ENCODE data around the gene MT1H.
"Not testable (repeated sequence)": the region's sequence is repeated elsewhere in the genome, so short reads cannot be mapped to it uniquely, and the experiment has no call there.

MT1H gene

DNA sequence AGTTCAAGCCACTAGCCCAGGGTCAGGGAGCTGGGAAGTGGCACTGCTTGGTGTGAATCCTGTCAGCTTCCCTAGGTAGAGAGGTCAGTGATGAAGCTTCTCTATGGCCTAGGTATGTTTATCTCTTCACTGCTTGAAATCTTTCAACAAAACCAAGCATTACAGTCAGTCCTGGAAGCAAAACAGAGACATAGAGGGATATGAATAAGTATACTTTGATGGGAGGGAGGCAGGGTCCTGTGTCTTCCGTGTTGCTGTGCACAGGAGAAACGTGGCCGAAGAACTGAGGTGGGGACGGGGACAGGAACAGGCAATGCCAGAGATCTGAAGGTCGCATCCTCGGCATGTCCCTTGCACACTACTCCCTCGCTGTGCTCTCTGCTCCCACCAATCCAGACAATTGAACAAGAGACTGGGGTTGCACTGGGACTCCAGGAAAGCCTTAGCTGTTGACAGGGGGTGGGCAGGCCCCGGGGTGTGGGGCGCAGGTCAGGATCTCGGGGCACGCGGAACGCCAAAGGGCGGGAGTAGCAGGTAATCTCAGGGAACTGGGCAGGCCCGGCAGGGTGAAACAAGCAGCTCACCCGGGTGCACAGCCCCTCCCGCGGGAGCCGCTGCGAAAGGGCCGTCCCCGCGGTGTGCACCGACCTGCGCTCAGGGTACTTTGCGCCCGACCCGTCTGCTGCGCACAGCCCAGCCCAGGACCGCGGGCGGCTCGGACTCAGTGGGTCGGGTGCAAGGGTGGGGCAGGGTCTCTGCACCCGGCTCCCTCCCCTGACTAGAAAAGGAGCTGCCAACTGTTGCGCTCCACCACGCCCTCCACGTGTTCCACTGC lies at the start of gene MT1H:
TSS of gene MT1H (plus strand) at position 810 of the 835 bp plus-strand sequence. CDS start 71 bp downstream, outside the sequence.
- Histone ChIP-seq H2AFZ (ENCODE audit: low read depth) (no peak within 1 kb of the TSS), H3K27me3 (ENCODE audit: insufficient read depth, low read depth) (peaks cover 13% of the 10 kb centered on the region; the same call in 1 of the 2 replicates), H3K4me1 (ENCODE audit: low read depth, poor library complexity, severe bottlenecking) (no peaks in the 10 kb centered on the region), H3K79me2 (ENCODE audit: insufficient read depth, low read depth) (no peaks in the 10 kb centered on the region), H4K20me1 (ENCODE audit: insufficient read depth) (no peaks in the 10 kb centered on the region), H3K27ac (no peak within 1 kb of the TSS), H3K4me2 (no peak within 1 kb of the TSS), H3K9ac (no peak within 1 kb of the TSS), H3K4me3 (IDR thresholded peaks at IDR 0.05; ENCODE audit: insufficient read depth, low read depth, low read length) (no peak within 1 kb of the TSS), H3K36me3 (ENCODE audit: insufficient read depth) (no peaks in the 10 kb centered on the region)
- TF ChIP-seq, protein P1, sequence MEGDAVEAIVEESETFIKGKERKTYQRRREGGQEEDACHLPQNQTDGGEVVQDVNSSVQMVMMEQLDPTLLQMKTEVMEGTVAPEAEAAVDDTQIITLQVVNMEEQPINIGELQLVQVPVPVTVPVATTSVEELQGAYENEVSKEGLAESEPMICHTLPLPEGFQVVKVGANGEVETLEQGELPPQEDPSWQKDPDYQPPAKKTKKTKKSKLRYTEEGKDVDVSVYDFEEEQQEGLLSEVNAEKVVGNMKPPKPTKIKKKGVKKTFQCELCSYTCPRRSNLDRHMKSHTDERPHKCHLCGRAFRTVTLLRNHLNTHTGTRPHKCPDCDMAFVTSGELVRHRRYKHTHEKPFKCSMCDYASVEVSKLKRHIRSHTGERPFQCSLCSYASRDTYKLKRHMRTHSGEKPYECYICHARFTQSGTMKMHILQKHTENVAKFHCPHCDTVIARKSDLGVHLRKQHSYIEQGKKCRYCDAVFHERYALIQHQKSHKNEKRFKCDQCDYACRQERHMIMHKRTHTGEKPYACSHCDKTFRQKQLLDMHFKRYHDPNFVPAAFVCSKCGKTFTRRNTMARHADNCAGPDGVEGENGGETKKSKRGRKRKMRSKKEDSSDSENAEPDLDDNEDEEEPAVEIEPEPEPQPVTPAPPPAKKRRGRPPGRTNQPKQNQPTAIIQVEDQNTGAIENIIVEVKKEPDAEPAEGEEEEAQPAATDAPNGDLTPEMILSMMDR (conservative IDR thresholded peaks at IDR 0.05; ENCODE audit: low read depth, low read length) = no peak

DNA sequence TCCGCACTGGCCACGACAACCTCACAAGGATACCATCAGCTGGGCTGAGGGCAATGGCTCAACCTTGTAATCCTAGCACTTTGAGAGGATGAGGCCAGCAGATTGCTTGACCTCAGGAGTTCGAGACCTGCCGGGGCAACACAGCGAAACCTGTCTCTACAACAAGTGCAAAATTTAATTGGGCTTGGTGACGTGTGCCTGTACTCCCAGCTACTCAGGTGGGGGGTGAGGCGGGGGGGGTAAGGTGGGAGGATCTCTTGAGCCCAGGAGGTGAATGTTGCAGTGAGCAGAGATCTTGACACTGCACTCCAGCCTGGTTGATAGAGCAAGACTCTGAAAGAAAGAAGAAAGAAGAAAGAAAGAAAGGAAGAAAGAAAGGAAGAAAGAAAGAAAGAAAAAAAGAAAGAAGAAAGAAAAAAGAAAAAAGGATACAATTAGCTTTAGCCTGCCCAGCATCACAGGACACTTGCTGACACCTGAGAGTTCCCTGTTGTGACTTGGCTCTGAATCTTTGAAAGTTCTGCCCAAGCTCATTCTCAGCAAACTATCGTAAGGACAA lies 49.2 kb upstream of the MT1H start:
- no peaks in the 10 kb centered on the region for H3K4me1 ChIP-seq (ENCODE audit: low read depth, poor library complexity, severe bottlenecking)
- no peak overlapping the region for H3K9ac ChIP-seq
- no peaks in the 10 kb centered on the region for H3K79me2 ChIP-seq (ENCODE audit: insufficient read depth, low read depth)
- TF ChIP-seq, protein P1 (conservative IDR thresholded peaks at IDR 0.05; ENCODE audit: low read depth, low read length) = no peak
- H3K4me2 ChIP-seq = no peak overlapping the region
- H3K27me3 ChIP-seq (ENCODE audit: insufficient read depth, low read depth) = no peaks in the 10 kb centered on the region
- H2AFZ ChIP-seq (ENCODE audit: low read depth) = no peak overlapping the region
- H3K36me3 ChIP-seq (ENCODE audit: insufficient read depth) = no peaks in the 10 kb centered on the region
- no peak overlapping the region for H3K4me3 ChIP-seq (IDR thresholded peaks at IDR 0.05; ENCODE audit: insufficient read depth, low read depth, low read length)
- no peak overlapping the region for H3K27ac ChIP-seq
- H4K20me1 ChIP-seq (ENCODE audit: insufficient read depth) = no peaks in the 10 kb centered on the region

DNA sequence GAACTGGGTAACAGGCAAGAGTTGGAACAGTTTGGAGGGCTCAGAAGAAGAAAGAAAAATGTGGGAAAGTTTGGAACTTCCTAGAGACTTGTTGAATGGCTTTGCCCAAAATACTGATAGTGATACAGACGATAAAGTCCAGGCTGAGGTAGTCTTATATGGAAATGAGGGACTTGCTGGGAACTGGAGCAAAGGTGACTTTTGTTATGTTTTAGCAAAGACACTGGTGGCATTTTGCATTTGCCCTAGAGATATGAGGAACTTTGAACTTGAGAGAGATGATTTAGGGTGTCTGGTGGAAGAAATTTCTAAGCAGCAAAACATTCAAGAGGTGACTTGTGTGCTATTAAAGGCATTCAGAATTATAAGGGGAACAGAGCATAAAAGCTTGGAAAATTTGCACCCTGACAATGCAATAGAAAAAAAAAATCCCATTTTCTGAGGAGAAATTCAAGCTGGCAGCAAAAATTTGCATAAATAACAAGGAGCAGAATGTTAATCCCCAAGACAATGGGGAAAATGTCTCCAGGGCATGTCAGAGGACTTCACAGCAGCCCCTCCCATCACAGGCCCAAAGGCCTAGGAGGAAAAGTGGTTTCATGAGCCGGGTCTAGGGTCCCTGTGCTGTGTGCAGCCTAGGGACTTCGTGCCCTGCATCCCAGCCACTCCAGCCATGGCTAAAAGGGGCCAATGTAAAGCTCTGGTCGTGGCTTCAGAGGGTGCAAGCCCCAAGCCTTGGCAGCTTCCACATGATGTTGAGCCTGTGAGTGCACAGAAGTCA lies 47.8 kb upstream of the MT1H start:
- H3K4me3 ChIP-seq (IDR thresholded peaks at IDR 0.05; ENCODE audit: insufficient read depth, low read depth, low read length); H3K4me2 ChIP-seq; H3K9ac ChIP-seq; H4K20me1 ChIP-seq (ENCODE audit: insufficient read depth); H3K36me3 ChIP-seq (ENCODE audit: insufficient read depth); H3K27ac ChIP-seq; H3K79me2 ChIP-seq (ENCODE audit: insufficient read depth, low read depth); H2AFZ ChIP-seq (ENCODE audit: low read depth); H3K4me1 ChIP-seq (ENCODE audit: low read depth, poor library complexity, severe bottlenecking); H3K27me3 ChIP-seq (ENCODE audit: insufficient read depth, low read depth): not testable (repeated sequence)

DNA sequence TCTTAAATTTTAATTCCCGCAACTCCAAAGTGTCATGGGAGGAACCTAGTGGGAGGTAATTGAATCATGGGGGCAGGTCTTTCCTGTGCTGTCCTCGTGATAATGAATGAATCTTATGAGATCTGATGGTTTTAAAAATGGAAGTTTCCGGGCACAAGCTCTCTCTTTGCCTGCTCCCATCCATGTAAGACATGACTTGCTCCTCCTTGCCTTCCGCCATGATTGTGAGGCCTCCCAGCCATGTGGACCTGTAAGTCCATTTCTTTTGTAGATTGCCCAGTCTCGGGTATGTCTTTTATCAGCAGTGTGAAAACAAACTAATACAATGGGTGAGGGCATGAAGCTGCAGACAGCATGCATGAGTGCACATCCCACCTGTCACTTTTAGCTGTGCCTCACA lies 46.4 kb upstream of the MT1H start:
- H3K4me2 ChIP-seq; H3K79me2 ChIP-seq (ENCODE audit: insufficient read depth, low read depth); H3K4me3 ChIP-seq (IDR thresholded peaks at IDR 0.05; ENCODE audit: insufficient read depth, low read depth, low read length); H3K27ac ChIP-seq; H2AFZ ChIP-seq (ENCODE audit: low read depth); H4K20me1 ChIP-seq (ENCODE audit: insufficient read depth); H3K9ac ChIP-seq; H3K4me1 ChIP-seq (ENCODE audit: low read depth, poor library complexity, severe bottlenecking); H3K36me3 ChIP-seq (ENCODE audit: insufficient read depth); H3K27me3 ChIP-seq (ENCODE audit: insufficient read depth, low read depth): not testable (repeated sequence)

DNA sequence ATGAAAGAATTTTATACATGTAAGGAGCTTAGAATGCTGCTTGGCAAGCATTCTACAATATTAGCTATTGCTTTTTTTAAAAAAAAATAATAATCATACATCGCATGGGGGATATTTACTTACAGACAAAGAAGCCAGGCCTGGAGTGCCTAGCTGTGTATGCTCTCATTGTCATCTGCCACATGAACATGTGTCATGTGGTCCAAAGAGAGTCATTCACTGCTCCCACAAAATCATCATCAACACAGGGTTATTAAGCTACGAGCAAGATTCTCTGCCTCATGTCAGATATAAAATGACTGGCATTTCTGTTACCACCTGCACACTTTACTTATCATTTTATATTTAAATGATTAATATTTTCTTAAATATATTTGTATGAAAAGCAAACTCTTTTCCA lies 46.0 kb upstream of the MT1H start:
- H3K4me2 ChIP-seq = no peak overlapping the region
- no peaks in the 10 kb centered on the region for H3K36me3 ChIP-seq (ENCODE audit: insufficient read depth)
- TF ChIP-seq, protein P1 (conservative IDR thresholded peaks at IDR 0.05; ENCODE audit: low read depth, low read length) = no peak
- H3K79me2 ChIP-seq (ENCODE audit: insufficient read depth, low read depth) = no peaks in the 10 kb centered on the region
- no peaks in the 10 kb centered on the region for H3K27me3 ChIP-seq (ENCODE audit: insufficient read depth, low read depth)
- H4K20me1 ChIP-seq (ENCODE audit: insufficient read depth) = no peaks in the 10 kb centered on the region
- no peak overlapping the region for H3K27ac ChIP-seq
- no peak overlapping the region for H3K4me3 ChIP-seq (IDR thresholded peaks at IDR 0.05; ENCODE audit: insufficient read depth, low read depth, low read length)
- no peak overlapping the region for H2AFZ ChIP-seq (ENCODE audit: low read depth)
- no peaks in the 10 kb centered on the region for H3K4me1 ChIP-seq (ENCODE audit: low read depth, poor library complexity, severe bottlenecking)
- no peak overlapping the region for H3K9ac ChIP-seq
